HepG2 (cell line): Measurements from ENCODE around the gene ZFP64. TPM values are rescaled to one million over a fixed set of nuclear protein-coding genes. Genes with fewer than 3 reads are reported as not detected.

Source experiments
- ARID2 ChIP-seq: sonication (generic); formaldehyde crosslinking; IDR thresholded peaks from 2 replicates; pipeline ENCODE4 v1.8.1; 2022; ENCODE audit warnings: mild to moderate bottlenecking, missing genetic modification reagents, borderline replicate concordance
- ATF7 ChIP-seq, 2 experiments: fragments of 450-650 bp in 1 of 2; sonication (generic) in 1 of 2; formaldehyde crosslinking in 1 of 2; IDR thresholded peaks; 2 replicates each; pipeline versions ENCODE4 v1.4.0 to v1.6.1; 2016 to 2020; ENCODE audit warnings: antibody characterized with exemption in 1 of 2, mild to moderate bottlenecking in 1 of 2, missing genetic modification reagents in 1 of 2
- E2F1 ChIP-seq: sonication (generic); formaldehyde crosslinking; IDR thresholded peaks from 2 replicates; pipeline ENCODE4 v1.5.0; 2020; ENCODE audit warnings: missing genetic modification reagents
- FOXJ3 ChIP-seq: sonication (generic); formaldehyde crosslinking; IDR thresholded peaks from 2 replicates; pipeline ENCODE4 v1.4.0; 2020; ENCODE audit warnings: missing genetic modification reagents, mild to moderate bottlenecking, borderline replicate concordance
- GZF1 ChIP-seq: sonication (generic); formaldehyde crosslinking; IDR thresholded peaks from 2 replicates; pipeline ENCODE4 v1.5.1; 2020; ENCODE audit warnings: mild to moderate bottlenecking, missing genetic modification reagents
- KDM4B ChIP-seq: sonication (generic); formaldehyde crosslinking; IDR thresholded peaks from 2 replicates; pipeline ENCODE4 v1.4.0; 2020; ENCODE audit warnings: missing genetic modification reagents
- NCOA5 ChIP-seq: sonication (generic); formaldehyde crosslinking; IDR thresholded peaks from 2 replicates; pipeline ENCODE4 v1.4.0; 2020; ENCODE audit warnings: missing genetic modification reagents
- RFX3 ChIP-seq: IDR thresholded peaks from 2 replicates; pipeline ENCODE4 v1.6.1; 2016; ENCODE audit warnings: missing biosample characterization, missing genetic modification reagents
- SAP130 ChIP-seq: IDR thresholded peaks from 2 replicates; pipeline ENCODE4 v1.6.1; 2016; ENCODE audit warnings: low read depth
- SATB2 ChIP-seq: sonication (generic); formaldehyde crosslinking; IDR thresholded peaks from 2 replicates; pipeline ENCODE4 v1.5.0; 2020; ENCODE audit warnings: missing genetic modification reagents
- ZBTB3 ChIP-seq: sonication (generic); formaldehyde crosslinking; IDR thresholded peaks from 2 replicates; pipeline ENCODE4 v1.4.0; 2020; ENCODE audit warnings: low read depth, mild to moderate bottlenecking, moderate library complexity, missing genetic modification reagents, borderline replicate concordance
- ZC3H4 ChIP-seq: sonication (generic); formaldehyde crosslinking; IDR thresholded peaks from 2 replicates; pipeline ENCODE4 v1.4.0; 2020; ENCODE audit warnings: missing genetic modification reagents, borderline replicate concordance
- ZEB1 ChIP-seq: IDR thresholded peaks from 2 replicates; pipeline ENCODE4 v1.6.1; 2012; ENCODE audit warnings: mild to moderate bottlenecking, low read depth, inconsistent platforms; ENCODE audit not compliant: insufficient replicate concordance
- ZFAT ChIP-seq: sonication (generic); formaldehyde crosslinking; conservative IDR thresholded peaks from 2 replicates; pipeline ENCODE4 v1.8.1; 2023; ENCODE audit warnings: missing genetic modification reagents, inconsistent platforms
- ZFP37 ChIP-seq: sonication (generic); formaldehyde crosslinking; IDR thresholded peaks from 2 replicates; pipeline ENCODE4 v1.4.0; 2020; ENCODE audit warnings: missing genetic modification reagents, borderline replicate concordance
- ZNF317 ChIP-seq: sonication (generic); formaldehyde crosslinking; IDR thresholded peaks from 2 replicates; pipeline ENCODE4 v1.5.0; 2020; ENCODE audit warnings: mild to moderate bottlenecking, missing genetic modification reagents
- ZNF367 ChIP-seq: sonication (generic); formaldehyde crosslinking; IDR thresholded peaks from 2 replicates; pipeline ENCODE4 v1.4.0; 2020; ENCODE audit warnings: missing genetic modification reagents, borderline replicate concordance
- ZNF552 ChIP-seq: sonication (generic); formaldehyde crosslinking; IDR thresholded peaks from 2 replicates; pipeline ENCODE4 v1.9.0; 2022; ENCODE audit warnings: missing genetic modification reagents, mild to moderate bottlenecking, borderline replicate concordance
- ZNF790 ChIP-seq: sonication (generic); formaldehyde crosslinking; IDR thresholded peaks from 2 replicates; pipeline ENCODE4 v1.8.0; 2022; ENCODE audit warnings: missing genetic modification reagents, mild to moderate bottlenecking, borderline replicate concordance
- polyA plus RNA-seq, 8 experiments: library from polyadenylated mRNA; depleted of rRNA in 3 of 8; stranded (reverse) in 7 of 8; unstranded in 1 of 8; fragments of >200 nt; fragmentation: Illumina TruSeq in 4 of 8; extraction: Trizol in 4 of 8; gene quantifications; 2 replicates each; pipeline versions ENCODE4 v1.2.1 to v1.2.3, GENCODE V29; 2011 to 2016; ENCODE audit warnings: low read depth in 4 of 8, missing spikeins in 1 of 8, mixed read lengths in 1 of 8; ENCODE audit not compliant: insufficient read depth in 1 of 8
- total RNA-seq, 5 experiments: library from RNA; depleted of rRNA; stranded (reverse); fragments of >200 nt; fragmentation: Illumina TruSeq; extraction: Trizol; gene quantifications; 2 replicates each; pipeline ENCODE4 v1.2.3, GENCODE V29; 2016; ENCODE audit warnings: low read depth in 1 of 5
- TF ChIP-seq, protein P1 (sequence below): sonication (generic); formaldehyde crosslinking; IDR thresholded peaks from 2 replicates; pipeline ENCODE4 v1.4.0; 2020; ENCODE audit warnings: mild to moderate bottlenecking, missing genetic modification reagents

The ZFP64 gene
- total and polyA plus RNA-seq, 2 of the 13 experiments (the other 11 are each of a cell fraction or from before 2014, with no cell fraction given): 12.0 to 24.3 TPM

DNA sequence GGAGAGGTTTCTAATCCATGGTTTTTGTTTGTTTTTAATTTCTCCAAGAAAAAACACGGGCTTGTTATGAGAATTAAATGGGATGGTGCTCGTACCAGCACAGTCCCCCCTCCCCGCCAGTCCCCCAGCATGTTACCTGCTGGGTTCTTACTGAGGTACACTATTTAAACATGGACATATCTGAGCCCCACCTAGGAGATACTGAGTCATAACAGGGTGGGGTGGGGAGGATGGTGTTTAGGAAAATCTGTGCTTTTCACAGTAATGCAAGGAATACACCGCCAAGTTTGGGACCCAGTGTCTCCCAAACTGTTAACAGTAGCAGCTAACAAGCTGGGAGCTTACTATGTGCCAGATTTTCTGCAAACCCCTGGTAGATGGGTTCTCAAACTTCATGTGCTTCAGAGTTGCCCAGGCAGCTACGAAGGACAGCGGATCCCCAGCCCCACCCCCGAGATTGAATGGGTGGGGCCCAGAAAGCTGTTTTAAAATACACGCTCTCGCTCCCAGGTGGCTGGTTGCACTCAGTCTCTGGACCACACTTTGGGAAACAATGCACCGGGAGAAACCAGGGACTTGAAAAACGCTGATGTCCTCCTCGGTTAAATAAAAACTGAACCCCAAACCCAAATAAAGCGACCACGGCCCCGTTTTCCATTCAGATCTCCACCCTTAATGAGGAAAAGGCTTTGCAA lies 995 bp downstream of the ZFP64 start (continued):
- TF ChIP-seq, protein P1, sequence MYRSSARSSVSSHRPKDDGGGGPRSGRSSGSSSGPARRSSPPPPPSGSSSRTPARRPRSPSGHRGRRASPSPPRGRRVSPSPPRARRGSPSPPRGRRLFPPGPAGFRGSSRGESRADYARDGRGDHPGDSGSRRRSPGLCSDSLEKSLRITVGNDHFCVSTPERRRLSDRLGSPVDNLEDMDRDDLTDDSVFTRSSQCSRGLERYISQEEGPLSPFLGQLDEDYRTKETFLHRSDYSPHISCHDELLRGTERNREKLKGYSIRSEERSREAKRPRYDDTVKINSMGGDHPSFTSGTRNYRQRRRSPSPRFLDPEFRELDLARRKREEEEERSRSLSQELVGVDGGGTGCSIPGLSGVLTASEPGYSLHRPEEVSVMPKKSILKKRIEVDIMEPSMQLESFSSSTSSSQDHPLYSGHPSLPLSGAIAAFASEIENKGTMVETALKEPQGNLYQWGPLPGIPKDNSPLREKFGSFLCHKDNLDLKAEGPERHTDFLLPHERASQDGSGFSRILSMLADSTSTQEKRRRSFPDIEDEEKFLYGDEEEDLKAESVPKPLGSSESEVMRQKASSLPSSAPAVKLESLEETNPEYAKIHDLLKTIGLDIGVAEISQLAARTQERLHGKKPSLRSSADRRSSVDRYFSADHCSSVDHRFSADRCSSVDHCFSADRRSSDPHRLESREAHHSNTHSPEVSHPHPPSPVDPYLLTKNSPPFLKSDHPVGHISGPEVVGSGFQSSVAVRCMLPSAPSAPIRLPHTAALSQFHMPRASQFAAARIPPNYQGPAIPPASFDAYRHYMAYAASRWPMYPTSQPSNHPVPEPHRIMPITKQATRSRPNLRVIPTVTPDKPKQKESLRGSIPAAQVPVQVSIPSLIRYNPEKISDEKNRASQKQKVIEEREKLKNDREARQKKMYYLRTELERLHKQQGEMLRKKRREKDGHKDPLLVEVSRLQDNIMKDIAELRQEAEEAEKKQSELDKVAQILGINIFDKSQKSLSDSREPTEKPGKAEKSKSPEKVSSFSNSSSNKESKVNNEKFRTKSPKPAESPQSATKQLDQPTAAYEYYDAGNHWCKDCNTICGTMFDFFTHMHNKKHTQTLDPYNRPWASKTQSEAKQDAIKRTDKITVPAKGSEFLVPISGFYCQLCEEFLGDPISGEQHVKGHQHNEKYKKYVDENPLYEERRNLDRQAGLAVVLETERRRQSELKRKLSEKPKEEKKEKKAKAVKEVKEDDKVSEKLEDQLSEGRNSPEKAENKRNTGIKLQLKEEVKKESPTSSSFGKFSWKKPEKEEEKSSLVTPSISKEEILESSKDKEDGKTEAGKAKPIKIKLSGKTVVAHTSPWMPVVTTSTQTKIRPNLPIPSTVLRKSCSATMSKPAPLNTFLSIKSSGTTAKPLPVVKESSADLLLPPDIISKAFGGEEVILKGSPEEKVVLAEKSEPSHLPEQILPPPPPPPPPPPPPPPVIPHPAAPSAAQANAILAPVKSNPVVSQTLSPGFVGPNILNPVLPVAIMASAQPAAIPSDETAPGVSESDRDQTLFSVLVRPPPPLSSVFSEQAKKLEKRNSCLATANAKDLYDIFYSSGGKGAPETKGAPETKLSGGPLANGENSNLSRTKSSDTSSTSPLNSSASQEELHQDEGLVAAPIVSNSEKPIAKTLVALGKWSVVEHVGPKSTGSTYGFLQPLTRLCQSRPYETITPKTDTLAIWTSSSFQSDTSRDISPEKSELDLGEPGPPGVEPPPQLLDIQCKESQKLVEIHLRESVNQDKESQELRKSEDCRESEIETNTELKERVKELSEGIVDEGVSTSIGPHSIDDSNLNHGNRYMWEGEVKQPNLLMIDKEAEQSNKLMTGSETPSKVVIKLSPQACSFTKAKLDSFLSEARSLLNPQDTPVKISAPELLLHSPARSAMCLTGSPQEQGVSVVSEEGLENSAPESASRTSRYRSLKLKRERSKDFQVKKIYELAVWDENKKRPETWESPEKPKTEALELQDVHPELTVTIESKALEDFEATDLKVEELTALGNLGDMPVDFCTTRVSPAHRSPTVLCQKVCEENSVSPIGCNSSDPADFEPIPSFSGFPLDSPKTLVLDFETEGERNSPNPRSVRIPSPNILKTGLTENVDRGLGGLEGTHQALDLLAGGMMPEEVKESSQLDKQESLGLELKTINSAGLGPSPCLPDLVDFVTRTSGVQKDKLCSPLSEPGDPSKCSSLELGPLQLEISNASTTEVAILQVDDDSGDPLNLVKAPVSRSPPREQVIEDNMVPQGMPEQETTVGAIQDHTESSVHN (CRISPR knock-in tag): 0 out of 2 replicates have a peak, but pooled peaks have one; percentile 20
- TF ChIP-seq FOXJ3 (peak; percentile 53; the same call in 1 of the 2 replicates), ZNF367 (CRISPR knock-in tag) (peak; percentile 48; the same call in 1 of the 2 replicates), ZNF317 (peak; percentile 87), NCOA5 (0 out of 2 replicates have a peak, but pooled peaks have one; percentile 17), ATF7 (IDR thresholded peaks at IDR 0.05) (no peak), ATF7 (CRISPR knock-in tag; IDR thresholded peaks at IDR 0.05) (0 out of 2 replicates have a peak, but pooled peaks have one; percentile 1), ZNF552 (CRISPR knock-in tag) (peak; percentile 37; the same call in 1 of the 2 replicates), ZBTB3 (CRISPR knock-in tag) (peak; percentile 45; the same call in 1 of the 2 replicates), ZFAT (CRISPR knock-in tag) (0 out of 2 replicates have a peak, but pooled peaks have one; percentile 49), ZC3H4 (CRISPR knock-in tag) (0 out of 2 replicates have a peak, but pooled peaks have one; percentile 35), ZEB1 (peak; percentile 16), ZFP37 (CRISPR knock-in tag) (0 out of 2 replicates have a peak, but pooled peaks have one; percentile 28), SATB2 (CRISPR knock-in tag) (0 out of 2 replicates have a peak, but pooled peaks have one; percentile 51), SAP130 (CRISPR knock-in tag) (peak; percentile 10; the same call in 1 of the 2 replicates), GZF1 (CRISPR knock-in tag) (no peak), RFX3 (CRISPR knock-in tag) (no peak), ARID2 (CRISPR knock-in tag) (0 out of 2 replicates have a peak, but pooled peaks have one; percentile 14), E2F1 (peak; percentile 28; the same call in 1 of the 2 replicates), ZNF790 (CRISPR knock-in tag) (0 out of 2 replicates have a peak, but pooled peaks have one; percentile 5), KDM4B (0 out of 2 replicates have a peak, but pooled peaks have one; percentile 36)
